Measurements from ENCODE around the gene HCN2.
A peak's percentile ranks its signal among the peaks of the same experiment; 100 is the strongest.
"Not testable (repeated sequence)": the region's sequence is repeated elsewhere in the genome, so short reads cannot be mapped to it uniquely, and the experiment has no call there.

The HCN2 gene

GRCh38 chr19:588093-588740 is 1.5 kb upstream of the HCN2 start:
- peak; percentile 57 for DNase-seq

- DNase-seq = no peak
Measured at GRCh38 chr19:588741-589692, 664 bp upstream of the HCN2 start.

- no peak for DNase-seq
Measured at GRCh38 chr19:590396-590745, 690 bp downstream of the HCN2 start.

- no peak for DNase-seq
Measured at GRCh38 chr19:590750-591098, 1.0 kb downstream of the HCN2 start.

GRCh38 chr19:591099-591958 is 1.6 kb downstream of the HCN2 start:
- DNase-seq = no peak

GRCh38 chr19:592101-592500 is 2.4 kb downstream of the HCN2 start:
- DNase-seq = no peak

- no peak for DNase-seq
Measured at GRCh38 chr19:593055-593454, 3.4 kb downstream of the HCN2 start.

- no peak for DNase-seq
Measured at GRCh38 chr19:593505-593904, 3.8 kb downstream of the HCN2 start.

- DNase-seq = no peak
Measured at GRCh38 chr19:594265-594870, 4.7 kb downstream of the HCN2 start.

GRCh38 chr19:595326-596262 is 5.9 kb downstream of the HCN2 start:
- no peak for DNase-seq

GRCh38 chr19:596263-596655 is 6.6 kb downstream of the HCN2 start:
- no peak for DNase-seq

- no peak for DNase-seq
Measured at GRCh38 chr19:597406-598315, 8.0 kb downstream of the HCN2 start.

GRCh38 chr19:601310-601709 is 11.6 kb downstream of the HCN2 start:
- no peak for DNase-seq

GRCh38 chr19:601790-602189 is 12.1 kb downstream of the HCN2 start:
- DNase-seq = no peak

- DNase-seq = no peak
Measured at GRCh38 chr19:602391-603301, 13.0 kb downstream of the HCN2 start.

GRCh38 chr19:603302-603639 is 13.6 kb downstream of the HCN2 start:
- DNase-seq = not testable (repeated sequence)

- DNase-seq = not testable (repeated sequence)
Measured at GRCh38 chr19:603779-604178, 14.1 kb downstream of the HCN2 start.

- peak; percentile 39 for DNase-seq
Measured at GRCh38 chr19:604355-604754, 14.7 kb downstream of the HCN2 start.

- DNase-seq = not testable (repeated sequence)
Measured at GRCh38 chr19:605061-605971, 15.6 kb downstream of the HCN2 start.
